Measurements from ENCODE around the gene MKI67. TPM values are rescaled to one million over a fixed set of nuclear protein-coding genes. Genes with fewer than 3 reads are reported as not detected.

MKI67 gene
- total RNA-seq, 2 donors from 2014 or later, result 0.41 to 2.7 TPM

DNA sequence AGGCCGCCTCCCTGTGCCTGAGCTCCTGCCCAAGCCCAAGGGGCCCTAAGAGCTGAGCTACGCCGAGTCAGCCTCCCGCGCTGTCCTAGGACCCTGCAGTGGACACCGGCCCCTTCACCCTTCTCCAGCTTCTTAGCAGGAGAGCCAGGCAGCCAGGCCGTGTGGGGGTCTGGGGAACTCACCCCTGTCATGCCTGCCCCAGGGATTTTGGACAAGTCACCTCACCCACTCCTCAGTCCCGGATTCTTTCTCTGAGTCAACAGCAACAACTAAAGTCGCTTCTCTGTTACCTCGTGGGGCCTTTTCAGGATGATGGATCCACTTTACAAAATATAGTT lies 79.3 kb downstream of the MKI67 start:
- H3K27ac ChIP-seq, result peak overlapping the region; percentile 66 to 82
- ATAC-seq (ENCODE audit: insufficient number of reproducible peaks, low FRiP score, low read depth) (no peak), DNase-seq (ENCODE audit: low spot score) (no peak)
- H3K27me3 ChIP-seq (replicated peaks; ENCODE audit: insufficient read depth), result no peaks in the 10 kb centered on the region
- TF ChIP-seq, protein P1, sequence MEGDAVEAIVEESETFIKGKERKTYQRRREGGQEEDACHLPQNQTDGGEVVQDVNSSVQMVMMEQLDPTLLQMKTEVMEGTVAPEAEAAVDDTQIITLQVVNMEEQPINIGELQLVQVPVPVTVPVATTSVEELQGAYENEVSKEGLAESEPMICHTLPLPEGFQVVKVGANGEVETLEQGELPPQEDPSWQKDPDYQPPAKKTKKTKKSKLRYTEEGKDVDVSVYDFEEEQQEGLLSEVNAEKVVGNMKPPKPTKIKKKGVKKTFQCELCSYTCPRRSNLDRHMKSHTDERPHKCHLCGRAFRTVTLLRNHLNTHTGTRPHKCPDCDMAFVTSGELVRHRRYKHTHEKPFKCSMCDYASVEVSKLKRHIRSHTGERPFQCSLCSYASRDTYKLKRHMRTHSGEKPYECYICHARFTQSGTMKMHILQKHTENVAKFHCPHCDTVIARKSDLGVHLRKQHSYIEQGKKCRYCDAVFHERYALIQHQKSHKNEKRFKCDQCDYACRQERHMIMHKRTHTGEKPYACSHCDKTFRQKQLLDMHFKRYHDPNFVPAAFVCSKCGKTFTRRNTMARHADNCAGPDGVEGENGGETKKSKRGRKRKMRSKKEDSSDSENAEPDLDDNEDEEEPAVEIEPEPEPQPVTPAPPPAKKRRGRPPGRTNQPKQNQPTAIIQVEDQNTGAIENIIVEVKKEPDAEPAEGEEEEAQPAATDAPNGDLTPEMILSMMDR (IDR thresholded peaks at IDR 0.05), result no peak
- peak overlapping the region; percentile 58 for H3K4me3 ChIP-seq
- no peaks in the 10 kb centered on the region for H3K36me3 ChIP-seq
- H3K4me1 ChIP-seq (ENCODE audit: control insufficient read depth in 1 of 2, low read depth in 2 of 2), result peaks cover 7 to 34% of the 10 kb centered on the region in 2 donors
- no peaks in the 10 kb centered on the region for H3K9me3 ChIP-seq

Other genes with a start within 250 kb of the MKI67 start
- gene CLRN3, start 233.5 kb downstream of the MKI67 start, total RNA-seq, result not detected
- 10 to 100 TPM; 41.9 to 45.1 TPM for gene PTPRE, start 219.3 kb downstream of the MKI67 start, total RNA-seq